Lung (tissue), 12 donors: ENCODE results near the gene ARHGAP32. TPM values are rescaled to one million over a fixed set of nuclear protein-coding genes. Genes with fewer than 3 reads are reported as not detected.

Experiments used
- ATAC-seq: fragments of 200-7000 bp; cut with Tn5 transposase; one replicate; pipeline ENCODE4 v1.9.1; 2020; ENCODE audit warnings: moderate number of reproducible peaks; ENCODE audit not compliant: insufficient read depth, low FRiP score
- DNase-seq, 3 donors: peaks; one replicate each; pipeline ENCODE4 v3.0.0-alpha.2; 2013 to 2017
- H3K27ac ChIP-seq, 2 donors: one replicate each; pipeline ENCODE4 v1.5.1; 2013; ENCODE audit warnings: mild to moderate bottlenecking in 2 of 2, moderate library complexity in 2 of 2, control low read depth in 1 of 2, inconsistent platforms in 1 of 2, low read depth in 1 of 2, low read length in 1 of 2
- H3K27me3 ChIP-seq, 3 donors: one replicate each; pipeline ENCODE4 v1.5.1; 2013; ENCODE audit warnings: low read length in 2 of 3; ENCODE audit not compliant: control insufficient read depth in 3 of 3, insufficient read depth in 3 of 3
- H3K36me3 ChIP-seq, 4 donors: one replicate each; pipeline ENCODE4 v1.5.1; 2013; ENCODE audit warnings: low read length in 4 of 4, mild to moderate bottlenecking in 1 of 4, moderate library complexity in 1 of 4; ENCODE audit not compliant: control insufficient read depth in 4 of 4, insufficient read depth in 4 of 4
- H3K4me1 ChIP-seq, 5 donors: one replicate each; pipeline ENCODE4 v1.5.1; 2013; ENCODE audit warnings: low read length in 5 of 5, mild to moderate bottlenecking in 2 of 5, moderate library complexity in 1 of 5; ENCODE audit not compliant: control insufficient read depth in 5 of 5, insufficient read depth in 5 of 5
- H3K4me3 ChIP-seq: one replicate; pipeline ENCODE4 v1.5.1; 2013; ENCODE audit warnings: mild to moderate bottlenecking, control low read depth, moderate library complexity
- H3K9ac ChIP-seq, 2 donors: one replicate each; pipeline ENCODE4 v1.5.1; 2013; ENCODE audit warnings: low read length in 2 of 2, control low read depth in 1 of 2; ENCODE audit not compliant: insufficient read depth in 1 of 2
- H3K9me3 ChIP-seq, 4 donors: one replicate each; pipeline ENCODE4 v1.5.1; 2013; ENCODE audit warnings: low read length in 3 of 4, mild to moderate bottlenecking in 1 of 4, moderate library complexity in 1 of 4; ENCODE audit not compliant: control insufficient read depth in 4 of 4, insufficient read depth in 3 of 4
- WGBS, 2 donors: extraction: QIAGEN DNeasy Blood & Tissue Kit; methylation state at CpG; one replicate each; pipeline ENCODE4 v1.1.7; 2013; 5-methylcytosine and 5-hydroxymethylcytosine counted together
- polyA plus RNA-seq, 2 donors: library from polyadenylated mRNA; stranded (reverse); fragments of 200-250 nt; gene quantifications; one replicate each; pipeline ENCODE4 v1.2.1, GENCODE V29; 2013
- total RNA-seq, 2 donors: library from RNA; depleted of rRNA in 1 of 2; stranded (reverse); fragments of >200 nt in 1 of 2; gene quantifications; one replicate each; pipeline ENCODE4 v1.2.1, GENCODE V29; 2014 to 2021
- TF ChIP-seq, protein P1 (sequence below): IDR thresholded peaks from 2 replicates; pipeline ENCODE4 v1.5.1; 2012; ENCODE audit warnings: mild to moderate bottlenecking; ENCODE audit errors: control extremely low read depth, extremely low read depth
- donor health status: control.
- donor health status: control.
- donor health status: Bipolar disorder and iron deficiency.
- donor health status: healthy.
- donor health status: DM: yes; HTN: yes; CAD: no.

The ARHGAP32 gene
- total and polyA plus RNA-seq, 4 donors = 4.1 to 28.4 (median 17.0) TPM

DNA sequence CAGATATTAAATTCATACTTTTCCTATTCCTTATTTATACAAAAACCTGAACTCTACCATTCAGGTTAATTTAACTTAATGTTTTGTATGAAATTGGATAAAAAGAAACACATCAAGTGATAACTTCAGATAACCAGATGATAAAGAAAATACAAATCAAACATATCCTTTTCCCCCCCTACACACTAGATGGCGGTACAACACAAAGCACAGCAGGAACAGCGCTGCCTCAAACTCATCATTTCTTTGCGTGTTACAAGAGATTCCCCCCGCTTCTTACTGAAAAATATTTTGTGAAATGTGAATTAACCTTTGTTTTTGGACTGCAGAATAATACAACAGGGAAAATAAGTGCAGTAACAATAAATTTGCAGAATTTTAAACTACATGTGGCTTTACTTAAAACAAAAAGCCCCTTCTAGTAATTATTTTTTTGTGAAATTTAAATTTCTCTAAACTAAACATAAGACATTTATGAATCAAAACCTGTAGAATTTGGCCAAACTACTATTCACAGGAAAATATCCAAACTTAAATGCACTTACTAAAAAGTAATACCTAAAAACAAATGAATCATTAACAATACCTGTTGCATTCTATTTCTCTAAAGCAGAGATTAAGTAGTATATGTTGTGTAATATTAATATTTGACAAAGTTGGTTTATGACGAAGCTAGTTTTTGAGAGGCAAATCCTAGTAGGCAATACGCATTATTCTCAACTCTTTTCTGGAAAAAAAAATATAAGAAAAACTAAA, 74.4 kb downstream of the ARHGAP32 start:
- Histone ChIP-seq H3K9ac (no peak overlapping the region), H3K27me3 (no peaks in the 10 kb centered on the region), H3K36me3 (peaks cover 0 to 5% (median 2%) of the 10 kb centered on the region in 4 donors), H3K27ac (no peak overlapping the region), H3K4me3 (no peak overlapping the region), H3K9me3 (no peaks in the 10 kb centered on the region), H3K4me1 (peaks cover 0 to 7% (median 0%) of the 10 kb centered on the region in 5 donors)
- peak; percentile 55 to 85 (median 85) for DNase-seq
- no peak for ATAC-seq
- TF ChIP-seq, protein P1, sequence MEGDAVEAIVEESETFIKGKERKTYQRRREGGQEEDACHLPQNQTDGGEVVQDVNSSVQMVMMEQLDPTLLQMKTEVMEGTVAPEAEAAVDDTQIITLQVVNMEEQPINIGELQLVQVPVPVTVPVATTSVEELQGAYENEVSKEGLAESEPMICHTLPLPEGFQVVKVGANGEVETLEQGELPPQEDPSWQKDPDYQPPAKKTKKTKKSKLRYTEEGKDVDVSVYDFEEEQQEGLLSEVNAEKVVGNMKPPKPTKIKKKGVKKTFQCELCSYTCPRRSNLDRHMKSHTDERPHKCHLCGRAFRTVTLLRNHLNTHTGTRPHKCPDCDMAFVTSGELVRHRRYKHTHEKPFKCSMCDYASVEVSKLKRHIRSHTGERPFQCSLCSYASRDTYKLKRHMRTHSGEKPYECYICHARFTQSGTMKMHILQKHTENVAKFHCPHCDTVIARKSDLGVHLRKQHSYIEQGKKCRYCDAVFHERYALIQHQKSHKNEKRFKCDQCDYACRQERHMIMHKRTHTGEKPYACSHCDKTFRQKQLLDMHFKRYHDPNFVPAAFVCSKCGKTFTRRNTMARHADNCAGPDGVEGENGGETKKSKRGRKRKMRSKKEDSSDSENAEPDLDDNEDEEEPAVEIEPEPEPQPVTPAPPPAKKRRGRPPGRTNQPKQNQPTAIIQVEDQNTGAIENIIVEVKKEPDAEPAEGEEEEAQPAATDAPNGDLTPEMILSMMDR = peak; percentile 84
- WGBS, 2 donors = 35 to 41% methylated on average over 6 of the region's 6 CpGs

DNA sequence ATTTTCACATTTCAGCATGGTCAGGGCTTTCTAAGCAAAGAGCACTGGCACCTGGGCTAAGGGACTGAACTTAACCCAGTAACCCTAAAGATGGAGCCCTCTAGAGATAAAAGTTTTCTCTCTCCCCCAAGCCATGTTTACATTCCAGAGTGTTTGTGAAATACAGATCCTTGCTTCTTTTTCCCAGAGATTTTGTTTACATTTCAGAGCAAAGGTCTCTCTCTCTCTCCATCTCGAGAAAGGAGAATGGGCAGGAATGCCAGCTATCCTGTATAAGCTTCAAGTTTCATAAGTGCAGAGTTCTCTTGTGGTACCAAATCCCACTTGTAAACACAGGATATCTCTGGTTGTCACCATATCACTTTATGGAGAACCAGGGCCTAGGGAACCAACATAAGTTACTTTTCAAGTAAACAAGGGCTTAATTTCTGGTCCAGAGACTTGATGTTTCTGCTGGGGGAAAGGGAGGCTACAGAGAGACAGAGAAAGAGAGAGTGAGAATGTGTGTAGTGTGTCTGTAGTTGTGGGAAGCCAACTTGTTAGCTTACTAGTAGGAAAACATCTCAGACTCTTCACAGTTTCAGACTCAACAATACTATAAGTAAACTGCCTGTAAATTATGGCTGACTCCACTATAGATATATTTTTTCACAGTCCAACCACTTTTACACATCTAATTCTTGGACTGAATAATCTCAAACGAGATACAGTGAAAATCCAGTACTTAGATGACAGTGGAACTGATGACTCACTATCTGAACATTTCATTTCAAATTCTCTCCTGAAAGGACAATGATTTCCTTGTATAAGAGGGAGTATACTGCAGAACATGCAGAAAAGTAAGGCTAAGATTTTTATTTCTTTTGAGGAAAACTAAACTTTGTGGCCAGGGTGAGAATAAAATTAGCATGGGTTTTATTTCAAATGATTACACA, 76.2 kb downstream of the ARHGAP32 start:
- TF ChIP-seq, protein P1 = no peak
- Histone ChIP-seq H3K27ac (no peak overlapping the region), H3K9me3 (no peaks in the 10 kb centered on the region), H3K27me3 (no peaks in the 10 kb centered on the region), H3K4me1 (peaks cover 0 to 7% (median 0%) of the 10 kb centered on the region in 5 donors), H3K9ac (no peak overlapping the region), H3K4me3 (no peak overlapping the region), H3K36me3 (peaks cover 0 to 5% (median 2%) of the 10 kb centered on the region in 4 donors)
- WGBS, 2 donors = 51 to 63% methylated on average over 2 of the region's 2 CpGs
- ATAC-seq (no peak), DNase-seq (peak in 2 of 3 donors; percentile 36 to 49)

DNA sequence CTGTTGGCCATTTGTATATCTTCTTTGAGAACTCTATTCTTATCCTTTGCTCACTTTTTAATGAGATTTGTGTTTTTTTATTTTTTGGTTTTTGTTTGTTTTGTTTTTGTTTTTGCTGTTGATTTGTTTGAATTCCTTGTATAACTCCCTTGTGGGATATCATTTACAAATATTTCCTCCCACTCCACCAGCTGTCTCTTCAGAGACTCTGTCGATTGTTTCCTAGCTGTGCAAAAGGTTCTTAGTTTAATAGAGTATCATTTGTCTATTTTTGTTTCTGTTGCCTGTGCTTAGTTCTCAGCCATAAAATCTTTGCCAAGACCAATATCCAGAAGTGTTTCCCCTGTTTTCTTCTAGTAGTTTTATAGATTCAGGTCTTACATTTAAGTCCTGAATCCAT, 82.4 kb downstream of the ARHGAP32 start:
- Histone ChIP-seq H3K27ac (no peak overlapping the region), H3K9ac (no peak overlapping the region)

More for the DNA sequence above, 82.4 kb downstream of the ARHGAP32 start:
- Histone ChIP-seq H3K9me3 (peaks cover 0 to 3% (median under 1%) of the 10 kb centered on the region in 4 donors), H3K4me1 (no peaks in the 10 kb centered on the region), H3K27me3 (no peaks in the 10 kb centered on the region), H3K36me3 (no peaks in the 10 kb centered on the region), H3K4me3 (no peak overlapping the region)
- WGBS, 2 donors = 88 to 91% methylated on average over 1 of the region's 1 CpG
- TF ChIP-seq, protein P1 = no peak
- ATAC-seq = no peak
- DNase-seq = no peak
